GM18519 (cell line): ENCODE data around the gene EFCAB6.

Experiments
- ATAC-seq: cut with Tn5 transposase; IDR thresholded peaks from one replicate; pipeline ENCODE4 v1.9.1; 2021; ENCODE audit warnings: mild to moderate bottlenecking, moderate library complexity; ENCODE audit not compliant: unreplicated experiment, low FRiP score

Gene EFCAB6

GRCh38 chr22:43847376-43848289 lies 35.5 kb upstream of the EFCAB6 start:
- ATAC-seq: no peak

- no peak for ATAC-seq
Observed at GRCh38 chr22:43846966-43847365, 34.9 kb upstream of the EFCAB6 start.

GRCh38 chr22:43845981-43846380 lies 33.9 kb upstream of the EFCAB6 start:
- ATAC-seq: no peak

GRCh38 chr22:43844560-43845545 lies 32.7 kb upstream of the EFCAB6 start:
- no peak for ATAC-seq

- no peak for ATAC-seq
Observed at GRCh38 chr22:43843783-43844530, 31.9 kb upstream of the EFCAB6 start.

GRCh38 chr22:43841742-43842141 lies 29.6 kb upstream of the EFCAB6 start:
- ATAC-seq: no peak

GRCh38 chr22:43840851-43841250 lies 28.7 kb upstream of the EFCAB6 start:
- no peak for ATAC-seq

GRCh38 chr22:43840431-43840830 lies 28.3 kb upstream of the EFCAB6 start:
- ATAC-seq: no peak

- ATAC-seq: no peak
Observed at GRCh38 chr22:43839781-43840180, 27.7 kb upstream of the EFCAB6 start.

GRCh38 chr22:43838571-43839307 lies 26.6 kb upstream of the EFCAB6 start:
- ATAC-seq: no peak

GRCh38 chr22:43838161-43838560 lies 26.1 kb upstream of the EFCAB6 start:
- ATAC-seq: no peak

GRCh38 chr22:43837666-43838065 lies 25.6 kb upstream of the EFCAB6 start:
- ATAC-seq: no peak

GRCh38 chr22:43835736-43836135 lies 23.6 kb upstream of the EFCAB6 start:
- ATAC-seq: no peak

- ATAC-seq: no peak
Observed at GRCh38 chr22:43835166-43835565, 23.1 kb upstream of the EFCAB6 start.

GRCh38 chr22:43833286-43834240 lies 21.5 kb upstream of the EFCAB6 start:
- ATAC-seq: no peak

GRCh38 chr22:43832393-43833265 lies 20.5 kb upstream of the EFCAB6 start:
- ATAC-seq: no peak

GRCh38 chr22:43831561-43832392 lies 19.7 kb upstream of the EFCAB6 start:
- ATAC-seq: no peak
